ENCODE data around the gene OSBP2. TPM values are rescaled to one million over a fixed set of nuclear protein-coding genes. Genes with fewer than 3 reads are reported as not detected.

OSBP2 gene
- total RNA-seq, 1 experiment from 2014 or later, result 9.3 TPM

GRCh38 chr22:30881361-30882183 is 186.9 kb downstream of the OSBP2 start:
- no peak for DNase-seq
- Histone ChIP-seq H3K4me3 (no peak overlapping the region), H3K36me3 (no peaks in the 10 kb centered on the region), H3K9me3 (no peaks in the 10 kb centered on the region), H3K27me3 (no peaks in the 10 kb centered on the region)

GRCh38 chr22:30882184-30882717 is 187.6 kb downstream of the OSBP2 start:
- no peak overlapping the region for H3K4me3 ChIP-seq
- H3K9me3 ChIP-seq, result no peaks in the 10 kb centered on the region
- H3K27me3 ChIP-seq, result no peaks in the 10 kb centered on the region
- DNase-seq, result no peak
- H3K36me3 ChIP-seq, result no peaks in the 10 kb centered on the region

- no peak for DNase-seq
- H3K9me3 ChIP-seq, result no peaks in the 10 kb centered on the region
- H3K4me3 ChIP-seq, result no peak overlapping the region
- no peaks in the 10 kb centered on the region for H3K36me3 ChIP-seq
- H3K27me3 ChIP-seq, result no peaks in the 10 kb centered on the region
Observed at GRCh38 chr22:30882974-30883533, 188.4 kb downstream of the OSBP2 start.

- Histone ChIP-seq H3K36me3 (no peaks in the 10 kb centered on the region; the same call in 1 of the 2 replicates), H3K9me3 (no peaks in the 10 kb centered on the region), H3K4me3 (no peak overlapping the region), H3K27me3 (no peaks in the 10 kb centered on the region)
- DNase-seq, result no peak
Observed at GRCh38 chr22:30883586-30884145, 189.0 kb downstream of the OSBP2 start.

GRCh38 chr22:30884211-30885000 is 189.7 kb downstream of the OSBP2 start:
- H3K36me3 ChIP-seq, result no peaks in the 10 kb centered on the region; the same call in 1 of the 2 replicates
- no peak for DNase-seq
- H3K9me3 ChIP-seq, result no peaks in the 10 kb centered on the region
- H3K27me3 ChIP-seq, result no peaks in the 10 kb centered on the region
- no peak overlapping the region for H3K4me3 ChIP-seq

GRCh38 chr22:30885001-30885366 is 190.3 kb downstream of the OSBP2 start:
- Histone ChIP-seq H3K27me3 (no peaks in the 10 kb centered on the region), H3K36me3 (no peaks in the 10 kb centered on the region; the same call in 1 of the 2 replicates), H3K9me3 (no peaks in the 10 kb centered on the region), H3K4me3 (no peak overlapping the region)
- no peak for DNase-seq

- Histone ChIP-seq H3K4me3 (no peak overlapping the region), H3K9me3 (no peaks in the 10 kb centered on the region), H3K36me3 (no peaks in the 10 kb centered on the region; the same call in 1 of the 2 replicates), H3K27me3 (no peaks in the 10 kb centered on the region)
- DNase-seq, result no peak
Observed at GRCh38 chr22:30885591-30885990, 190.9 kb downstream of the OSBP2 start.

GRCh38 chr22:30887453-30887852 is 192.8 kb downstream of the OSBP2 start:
- DNase-seq, result no peak
- no peaks in the 10 kb centered on the region for H3K27me3 ChIP-seq

GRCh38 chr22:30887861-30888260 is 193.2 kb downstream of the OSBP2 start:
- no peak for DNase-seq
- H3K4me3 ChIP-seq, result no peak overlapping the region
- no peaks in the 10 kb centered on the region for H3K27me3 ChIP-seq
- H3K9me3 ChIP-seq, result no peaks in the 10 kb centered on the region
- peaks cover 5% of the 10 kb centered on the region for H3K36me3 ChIP-seq

More at GRCh38 chr22:30887453-30887852, 192.8 kb downstream of the OSBP2 start:
- no peak overlapping the region for H3K4me3 ChIP-seq
- peaks cover 5% of the 10 kb centered on the region for H3K36me3 ChIP-seq
- no peaks in the 10 kb centered on the region for H3K9me3 ChIP-seq

- no peak for DNase-seq
- H3K4me3 ChIP-seq, result no peak overlapping the region
Observed at GRCh38 chr22:30889268-30889995, 194.8 kb downstream of the OSBP2 start.

GRCh38 chr22:30889996-30890480 is 195.4 kb downstream of the OSBP2 start:
- Histone ChIP-seq H3K36me3 (peaks cover 5% of the 10 kb centered on the region), H3K9me3 (no peaks in the 10 kb centered on the region), H3K4me3 (no peak overlapping the region), H3K27me3 (no peaks in the 10 kb centered on the region)
- DNase-seq, result no peak

More at GRCh38 chr22:30889268-30889995, 194.8 kb downstream of the OSBP2 start:
- H3K36me3 ChIP-seq, result peaks cover 5% of the 10 kb centered on the region
- no peaks in the 10 kb centered on the region for H3K27me3 ChIP-seq
- no peaks in the 10 kb centered on the region for H3K9me3 ChIP-seq

- Histone ChIP-seq H3K4me3 (no peak overlapping the region), H3K36me3 (peaks cover 5% of the 10 kb centered on the region), H3K27me3 (no peaks in the 10 kb centered on the region), H3K9me3 (no peaks in the 10 kb centered on the region)
- peak; percentile 23 for DNase-seq
Observed at GRCh38 chr22:30890686-30891442, 196.2 kb downstream of the OSBP2 start.

- H3K27me3 ChIP-seq, result no peaks in the 10 kb centered on the region
- H3K4me3 ChIP-seq, result no peak overlapping the region
- no peaks in the 10 kb centered on the region for H3K9me3 ChIP-seq
- H3K36me3 ChIP-seq, result peaks cover 8% of the 10 kb centered on the region
- no peak for DNase-seq
Observed at GRCh38 chr22:30891443-30891755, 196.7 kb downstream of the OSBP2 start.

- Histone ChIP-seq H3K4me3 (no peak overlapping the region), H3K9me3 (no peaks in the 10 kb centered on the region), H3K27me3 (no peaks in the 10 kb centered on the region), H3K36me3 (peaks cover 8% of the 10 kb centered on the region)
- no peak for DNase-seq
Observed at GRCh38 chr22:30891781-30892180, 197.1 kb downstream of the OSBP2 start.

- DNase-seq, result no peak
- H3K4me3 ChIP-seq, result no peak overlapping the region
- no peaks in the 10 kb centered on the region for H3K27me3 ChIP-seq
- H3K36me3 ChIP-seq, result peaks cover 8% of the 10 kb centered on the region
- H3K9me3 ChIP-seq, result no peaks in the 10 kb centered on the region
Observed at GRCh38 chr22:30892286-30892685, 197.6 kb downstream of the OSBP2 start.

Data from MG63 (cell line).